NCI-H1436 treated with DMSO at 0.1 percent for 48 hours (cell line): ENCODE data around the gene ADK.
A peak's percentile ranks its signal among the peaks of the same experiment; 100 is the strongest.
"Not testable (repeated sequence)": the region's sequence is repeated elsewhere in the genome, so short reads cannot be mapped to it uniquely, and the experiment has no call there.

Experiments
- DNase-seq: peaks from one replicate; lab custom pipeline; 2025; lab: John Stamatoyannopoulos, UW

The ADK gene

GRCh38 chr10:74431816-74432215 lies 280.8 kb downstream of the ADK start:
- DNase-seq: no peak

- DNase-seq: peak; percentile 34
Measured at GRCh38 chr10:74432841-74433594, 282.0 kb downstream of the ADK start.

- DNase-seq: no peak
Measured at GRCh38 chr10:74433595-74433956, 282.6 kb downstream of the ADK start.

DNA sequence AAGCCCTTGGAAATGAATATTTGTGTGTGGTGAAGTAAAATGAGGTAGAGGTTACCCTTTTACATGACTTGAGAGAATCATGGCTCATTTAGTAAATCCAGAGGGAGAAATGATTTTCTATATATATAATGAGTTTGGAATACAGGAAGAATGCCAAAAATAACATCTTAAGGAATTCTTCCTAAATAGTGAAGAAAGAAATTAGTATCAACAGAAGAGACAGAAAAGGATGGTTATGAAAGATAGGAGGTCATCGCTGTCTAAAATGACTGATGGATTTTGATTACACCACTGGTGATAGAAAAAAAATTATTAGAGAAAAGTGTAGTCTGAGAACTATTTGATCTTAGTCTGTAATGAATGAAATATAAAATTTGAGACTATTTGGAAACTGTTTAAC lies 283.0 kb downstream of the ADK start:
- DNase-seq: no peak

DNA sequence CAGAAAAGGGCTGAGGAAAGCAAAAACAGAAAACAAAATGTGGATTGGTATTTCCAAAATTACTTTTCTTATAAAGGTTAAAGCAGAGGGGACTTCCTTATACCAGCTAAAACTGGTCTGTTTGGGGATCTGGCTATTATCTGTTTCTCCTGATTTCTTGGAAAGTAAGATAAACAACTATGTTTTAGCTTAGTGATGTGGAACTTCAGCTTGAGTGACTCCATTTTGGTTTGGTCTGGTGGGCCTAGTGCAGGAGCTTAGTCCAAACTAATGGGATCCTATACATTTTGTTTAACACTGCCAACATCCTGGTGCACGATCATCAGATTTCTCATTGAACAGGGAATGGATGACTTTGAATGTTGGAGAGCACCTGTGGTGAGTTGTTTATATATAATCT lies 283.5 kb downstream of the ADK start:
- no peak for DNase-seq

DNA sequence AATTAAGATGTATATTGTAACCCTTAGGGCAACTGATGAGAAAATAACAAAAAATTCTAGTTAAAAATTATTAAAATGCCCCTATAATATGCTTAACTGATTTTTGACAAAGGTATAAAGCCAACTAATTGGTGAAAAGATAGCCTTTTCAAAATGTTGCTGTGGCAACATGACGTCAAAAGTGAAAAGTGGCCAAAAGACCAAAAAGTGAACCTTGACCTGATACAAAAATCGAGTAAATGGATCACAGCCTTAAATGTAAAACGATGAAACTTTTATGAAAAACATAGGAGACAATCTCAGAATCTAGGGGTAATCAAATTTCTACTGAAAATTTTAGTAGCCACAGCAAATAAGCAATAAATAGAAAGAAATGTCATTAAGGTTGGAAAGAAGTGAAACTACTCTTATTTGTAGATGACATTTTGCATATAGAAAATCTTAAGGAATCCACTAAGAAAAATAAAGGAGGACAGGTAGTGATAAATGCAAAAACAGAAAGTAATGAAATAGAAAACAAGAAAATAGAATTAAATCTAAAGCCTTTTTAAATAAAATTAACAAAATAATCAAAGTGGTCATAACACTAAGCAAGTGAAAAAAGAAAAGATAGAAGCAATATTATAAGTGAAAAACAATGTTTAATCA lies 285.6 kb downstream of the ADK start:
- no peak for DNase-seq

- DNase-seq: no peak
Measured at GRCh38 chr10:74437822-74438221, 286.8 kb downstream of the ADK start.

DNA sequence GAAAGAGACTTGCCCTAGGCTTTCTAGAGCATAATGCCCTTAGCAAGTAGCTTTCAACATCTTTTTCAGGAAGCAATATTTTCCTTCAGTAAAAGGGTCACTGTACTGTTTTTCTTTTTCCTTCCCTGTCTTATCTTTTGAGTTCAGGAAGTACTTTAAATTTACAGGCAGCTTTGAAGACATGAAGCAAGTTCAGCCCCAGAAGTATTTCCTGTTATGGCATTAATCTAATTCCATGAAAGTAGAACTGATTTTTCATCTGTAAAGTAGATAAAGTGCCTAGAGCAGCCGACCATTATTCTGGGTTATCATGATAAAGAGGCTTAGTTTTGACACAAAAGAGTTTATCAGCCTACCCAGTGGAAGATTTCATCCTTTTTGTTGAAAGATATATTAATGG lies 288.2 kb downstream of the ADK start:
- no peak for DNase-seq

DNA sequence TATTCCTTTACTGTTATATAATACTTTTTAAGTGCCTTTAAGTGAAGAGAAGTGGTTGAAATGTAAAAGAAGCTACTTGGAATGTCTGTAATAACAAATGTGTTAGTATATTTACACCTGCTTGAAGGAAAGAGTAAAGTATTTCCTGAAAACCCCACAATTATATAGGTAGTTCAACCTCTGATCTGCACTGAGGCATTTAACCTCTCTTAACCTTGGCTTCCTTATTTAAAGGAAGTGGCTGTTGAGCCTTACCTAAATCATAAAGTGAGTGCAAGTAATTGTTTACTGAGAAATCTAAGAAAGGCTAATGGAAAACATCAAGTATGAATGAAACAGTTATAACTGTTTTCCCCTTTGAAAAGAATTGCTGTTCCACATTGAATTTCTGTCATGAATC lies 294.5 kb downstream of the ADK start:
- no peak for DNase-seq

- DNase-seq: no peak
Measured at GRCh38 chr10:74450602-74451001, 299.6 kb downstream of the ADK start.

DNA sequence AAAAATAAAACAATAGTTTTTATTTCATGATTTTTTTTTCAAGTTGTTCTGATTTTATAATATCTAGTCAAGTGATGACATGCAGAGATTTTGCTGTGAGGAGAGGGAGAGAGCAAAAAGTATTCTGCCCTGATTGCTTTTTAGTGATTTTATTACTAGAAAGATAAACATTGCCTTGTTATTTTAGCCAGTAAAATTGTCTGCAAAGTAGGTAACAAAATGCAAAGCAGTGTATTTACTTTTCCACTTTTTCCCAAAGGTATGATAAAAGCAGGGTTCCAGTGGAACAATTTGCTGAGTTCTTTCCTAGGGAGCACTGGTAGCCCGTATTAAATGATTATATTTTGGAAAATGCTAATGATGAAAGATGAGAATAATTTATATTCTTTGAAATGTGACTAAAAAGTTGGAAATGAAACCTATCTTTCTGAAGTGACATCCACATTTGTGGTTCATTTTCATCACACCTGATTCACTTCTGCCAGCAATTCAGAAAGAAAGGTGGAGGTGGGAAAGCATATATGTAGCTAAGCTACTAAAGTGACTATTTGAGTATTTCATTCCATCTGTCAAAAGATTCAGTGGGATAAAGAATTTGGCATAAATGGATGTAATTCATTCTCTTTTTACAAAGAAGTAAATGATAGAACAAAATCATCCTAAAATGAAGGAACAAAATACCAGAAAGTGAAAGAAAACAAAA lies 300.3 kb downstream of the ADK start:
- DNase-seq: no peak

GRCh38 chr10:74453169-74453568 lies 302.1 kb downstream of the ADK start:
- no peak for DNase-seq

GRCh38 chr10:74457478-74457877 lies 306.5 kb downstream of the ADK start:
- not testable (repeated sequence) for DNase-seq

DNA sequence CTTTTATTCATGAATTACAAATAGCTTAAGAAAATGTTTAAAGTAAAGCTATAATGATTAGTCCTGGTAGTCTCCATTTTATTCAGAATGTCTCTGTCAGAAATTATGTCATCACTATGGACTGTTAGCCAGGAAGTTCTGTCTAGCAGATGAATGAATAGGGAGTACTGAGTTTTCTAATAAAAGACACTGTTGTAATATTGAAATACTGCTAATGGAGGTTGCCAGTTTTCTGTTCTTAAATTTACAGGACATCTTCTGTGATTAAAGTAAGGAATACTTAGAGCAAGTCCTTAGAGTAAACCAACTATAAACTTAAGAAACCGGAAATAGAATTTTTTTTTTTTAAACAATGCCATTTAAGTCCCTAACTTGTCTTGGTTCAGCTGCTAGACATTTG lies 309.8 kb downstream of the ADK start:
- no peak for DNase-seq

- no peak for DNase-seq
Measured at GRCh38 chr10:74474022-74474713, 323.1 kb downstream of the ADK start.

DNA sequence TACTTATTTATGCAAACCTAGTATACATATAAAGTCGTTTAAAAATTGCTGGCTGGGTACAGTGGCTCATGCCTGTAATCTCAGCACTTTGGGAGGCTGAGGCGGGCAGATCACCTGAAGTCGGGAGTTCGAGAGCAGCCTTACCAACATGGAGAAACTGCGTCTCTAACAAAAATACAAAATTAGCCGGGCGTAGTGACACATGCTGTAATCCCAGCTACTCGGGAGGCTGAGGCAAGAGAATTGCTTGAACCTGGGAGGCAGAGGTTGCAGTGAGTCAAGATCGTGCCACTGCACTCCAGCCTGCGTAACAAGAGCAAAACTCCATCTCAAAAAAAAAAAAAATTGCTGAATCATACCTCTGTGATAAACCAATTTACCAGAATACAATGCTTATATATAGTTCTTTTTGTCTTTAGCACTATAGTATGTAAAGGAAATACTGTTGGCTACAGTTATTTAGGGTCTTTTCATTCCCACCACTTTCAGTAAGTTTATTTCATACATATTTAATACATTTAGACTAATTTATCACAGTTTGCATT lies 325.2 kb downstream of the ADK start:
- DNase-seq: not testable (repeated sequence)

- DNase-seq: no peak
Measured at GRCh38 chr10:74480778-74481177, 329.8 kb downstream of the ADK start.

DNA sequence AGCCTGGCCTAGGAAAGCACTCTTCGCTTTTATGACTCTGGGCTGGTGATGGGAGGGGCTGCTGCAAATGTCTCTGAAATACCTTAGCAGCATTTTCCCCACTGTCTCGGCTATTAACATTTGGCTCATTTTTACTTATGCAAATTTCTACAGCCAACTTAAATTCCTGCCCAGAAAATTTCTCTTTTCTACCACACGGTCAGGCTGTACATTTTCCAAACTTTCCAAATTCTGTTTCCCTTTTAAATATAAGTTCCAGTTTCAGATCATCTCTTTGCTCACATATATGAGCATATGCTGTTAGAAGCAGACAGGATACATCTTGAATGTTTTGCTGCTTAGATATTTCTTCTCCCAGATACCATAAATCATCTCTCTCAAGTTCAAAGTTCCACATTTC lies 332.3 kb downstream of the ADK start:
- DNase-seq: no peak

DNA sequence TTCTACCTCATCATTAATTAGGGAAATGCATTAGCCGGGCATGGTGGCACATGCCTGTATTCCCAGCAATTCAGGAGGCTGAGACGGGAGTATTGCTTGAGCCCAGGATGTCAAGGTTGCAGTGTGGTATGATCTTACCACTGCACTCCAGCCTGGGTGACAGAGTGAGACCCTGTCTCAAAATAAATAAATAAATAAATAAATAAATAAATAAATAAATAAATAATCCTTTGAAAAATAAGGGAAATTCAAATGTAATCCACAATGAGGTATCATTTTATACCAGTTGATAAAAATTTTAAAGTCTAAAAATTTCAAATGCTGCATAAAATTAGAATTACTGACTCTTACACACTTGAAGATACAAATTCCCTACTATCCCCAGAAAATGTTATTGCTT lies 334.3 kb downstream of the ADK start:
- no peak for DNase-seq

- DNase-seq: no peak
Measured at GRCh38 chr10:74486659-74487058, 335.6 kb downstream of the ADK start.

DNA sequence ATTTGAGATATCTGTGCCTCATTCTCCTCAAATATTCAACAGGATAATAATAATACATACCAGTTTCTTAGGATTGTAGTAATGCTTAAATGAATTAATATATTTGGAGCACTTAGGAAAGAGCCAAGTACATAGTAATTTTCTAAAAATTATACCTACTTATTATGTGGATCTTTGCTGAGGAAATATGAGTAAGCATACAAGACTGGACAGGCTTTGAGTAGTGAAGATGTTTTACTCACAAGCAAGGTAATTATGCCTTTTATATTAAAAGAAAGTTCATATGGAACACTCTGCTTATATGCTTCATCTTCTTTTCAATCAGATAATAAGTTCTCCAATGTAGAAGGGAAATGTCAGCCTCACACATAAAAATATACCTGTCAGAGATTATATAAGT lies 337.9 kb downstream of the ADK start:
- no peak for DNase-seq

GRCh38 chr10:74490551-74490950 lies 339.5 kb downstream of the ADK start:
- DNase-seq: no peak
